NCI-H2227 (cell line): ENCODE results near the gene STAT3.
A peak's percentile ranks its signal among the peaks of the same experiment; 100 is the strongest.
"Not testable (repeated sequence)": the region's sequence is repeated elsewhere in the genome, so short reads cannot be mapped to it uniquely, and the experiment has no call there.

Experiments used
- DNase-seq: peaks from one replicate; lab custom pipeline; 2025; ENCODE audit not compliant: unreplicated experiment; lab: John Stamatoyannopoulos, UW

The STAT3 gene

GRCh38 chr17:42388381-42389134 is at the start of gene STAT3:
STAT3 (minus strand) TSS chr17:42388442; CDS start chr17:42348516, 39,926 bp downstream.
- DNase-seq = peak; percentile 100

DNA sequence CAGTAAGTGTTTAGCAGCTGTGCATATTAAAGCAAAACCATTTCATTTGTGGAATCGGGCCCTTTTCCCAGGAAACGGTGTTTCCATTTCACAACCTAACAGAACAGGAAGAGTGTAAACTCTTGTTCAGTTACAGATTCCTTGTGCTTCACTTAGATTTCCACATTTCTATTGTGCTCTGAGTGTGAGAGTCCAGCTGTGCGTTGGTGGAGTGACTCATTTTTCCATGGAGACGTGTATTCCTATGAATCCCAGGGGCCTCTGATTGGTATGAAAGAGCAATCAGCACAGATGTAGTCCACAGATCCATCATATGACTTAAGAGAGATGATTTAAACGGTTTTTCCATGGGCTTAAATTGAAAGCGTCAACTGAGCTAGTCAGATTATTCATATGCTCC is 48.1 kb upstream of the STAT3 start:
- no peak for DNase-seq

- no peak for DNase-seq
Measured at GRCh38 chr17:42431758-42432161, 43.5 kb upstream of the STAT3 start.

DNA sequence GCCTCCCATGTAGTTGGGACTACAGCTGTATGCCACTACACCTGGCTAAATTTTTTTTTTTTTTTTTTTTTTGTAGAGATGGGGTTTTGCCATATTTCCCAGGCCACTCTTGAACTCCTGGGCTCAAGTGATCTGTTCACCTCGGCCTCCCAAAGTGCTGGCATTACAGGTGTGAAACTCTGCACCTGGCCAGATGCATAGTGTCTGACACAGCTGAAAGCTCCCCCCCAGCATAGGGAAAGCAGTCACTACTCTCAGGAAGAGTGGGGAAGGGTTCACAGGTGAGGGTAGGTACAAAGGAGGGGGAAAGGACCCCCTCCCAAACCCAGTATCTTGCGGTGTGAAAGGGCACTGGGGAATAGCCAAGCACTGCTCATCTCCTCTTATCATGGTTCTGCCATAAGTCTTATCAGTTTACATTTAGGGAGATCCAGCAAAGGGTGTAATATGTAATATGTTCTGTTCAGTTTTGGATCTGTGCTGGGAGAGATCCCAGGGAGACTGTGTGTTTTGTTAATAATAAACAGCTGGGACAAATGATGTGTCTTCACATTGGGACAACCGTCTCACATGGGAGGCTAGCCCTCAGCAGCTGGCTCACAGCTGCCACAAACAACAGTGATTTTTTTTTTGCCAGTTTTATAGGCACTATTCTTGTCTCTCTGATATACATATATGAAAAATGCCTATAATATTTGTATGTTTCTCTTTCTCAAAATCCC is 41.6 kb upstream of the STAT3 start:
- no peak for DNase-seq

GRCh38 chr17:42428141-42428944 is 40.1 kb upstream of the STAT3 start:
- DNase-seq = peak; percentile 74

GRCh38 chr17:42424991-42425610 is 36.9 kb upstream of the STAT3 start:
- DNase-seq = no peak

DNA sequence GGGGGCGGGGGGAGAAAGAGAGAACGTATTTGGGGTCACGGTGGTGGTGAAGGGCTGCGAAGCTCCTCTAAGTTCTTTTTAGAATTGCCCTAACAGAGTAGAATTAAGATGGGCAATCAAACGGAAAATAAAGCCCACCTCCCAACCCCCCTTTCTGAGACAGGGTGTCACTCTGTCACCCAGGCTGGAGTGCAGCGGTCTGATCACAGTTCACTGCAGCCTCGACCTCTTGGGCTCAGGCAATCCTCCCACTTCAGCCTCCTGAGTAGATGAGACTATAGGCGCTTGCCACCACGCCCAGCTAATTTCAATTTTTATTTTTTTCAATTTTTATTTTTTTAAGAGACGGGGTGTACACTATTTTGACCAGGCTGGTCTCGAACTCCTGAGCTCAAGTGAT is 35.5 kb upstream of the STAT3 start:
- DNase-seq = no peak

- DNase-seq = peak; percentile 70
Measured at GRCh38 chr17:42422958-42423712, 34.9 kb upstream of the STAT3 start, which contains the start of gene CAVIN1. CAVIN1 (minus strand) TSS chr17:42423256; CDS start chr17:42423097, 159 bp downstream.

- peak; percentile 44 for DNase-seq
Measured at GRCh38 chr17:42422412-42422957, 34.2 kb upstream of the STAT3 start.

DNA sequence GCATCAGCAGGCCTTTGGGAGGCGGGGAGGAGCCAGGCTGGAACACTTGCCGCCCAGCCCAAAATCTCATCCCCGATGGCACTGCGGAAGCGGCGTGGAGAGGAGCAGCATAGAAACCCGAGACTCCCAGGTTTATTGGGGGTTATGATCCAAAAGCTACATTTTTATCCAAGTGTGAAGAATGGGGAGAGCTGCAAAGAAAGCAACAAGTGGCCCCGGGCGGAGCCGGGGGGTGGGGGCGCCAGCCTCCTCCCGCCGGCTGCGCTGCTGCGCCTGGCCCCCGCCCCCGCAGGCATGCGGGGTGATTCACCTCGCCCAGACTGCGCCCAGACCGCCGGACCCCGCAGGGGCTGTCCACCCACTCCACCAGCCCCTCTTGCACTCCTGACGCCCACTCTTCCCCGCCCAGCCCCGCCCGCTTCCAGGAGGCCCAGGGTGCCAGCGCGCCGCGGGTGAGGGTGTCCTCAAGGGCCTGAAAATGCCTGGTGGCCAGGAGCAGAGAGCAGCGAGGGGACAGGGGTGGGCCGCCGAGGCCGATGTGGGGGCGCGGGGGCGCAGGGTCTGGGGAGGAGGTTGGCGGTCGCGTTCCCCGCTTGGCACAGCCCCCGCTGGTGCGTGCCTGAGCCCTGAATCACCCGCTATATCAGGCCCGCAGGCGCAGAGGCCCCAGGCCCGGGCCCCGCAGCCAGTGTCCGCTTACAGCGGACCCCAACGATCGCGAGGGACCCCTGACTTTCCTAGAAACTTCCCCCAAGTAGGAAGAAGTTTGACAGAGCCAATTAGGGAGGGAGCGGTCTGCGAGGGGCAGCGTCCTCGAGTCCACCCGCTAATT is 33.5 kb upstream of the STAT3 start:
- no peak for DNase-seq

DNA sequence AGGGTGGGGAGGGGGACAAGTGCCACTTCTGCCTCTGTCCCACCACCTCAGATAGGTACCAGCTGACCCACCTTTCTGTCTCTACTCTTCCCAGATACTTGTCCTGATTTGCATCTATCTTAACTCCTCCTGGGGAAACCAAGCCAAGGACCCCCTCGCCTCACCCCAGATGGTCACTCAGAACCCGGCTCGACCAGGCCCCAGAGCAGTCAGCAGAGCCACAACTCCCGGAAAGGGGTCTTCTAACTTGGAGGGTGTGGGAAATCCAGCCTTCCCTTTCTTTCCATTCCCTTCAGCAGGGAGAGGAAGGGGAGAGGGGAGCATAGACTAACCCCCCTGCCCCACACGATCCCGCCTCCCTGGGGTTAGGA is 32.9 kb upstream of the STAT3 start:
- DNase-seq = no peak

DNA sequence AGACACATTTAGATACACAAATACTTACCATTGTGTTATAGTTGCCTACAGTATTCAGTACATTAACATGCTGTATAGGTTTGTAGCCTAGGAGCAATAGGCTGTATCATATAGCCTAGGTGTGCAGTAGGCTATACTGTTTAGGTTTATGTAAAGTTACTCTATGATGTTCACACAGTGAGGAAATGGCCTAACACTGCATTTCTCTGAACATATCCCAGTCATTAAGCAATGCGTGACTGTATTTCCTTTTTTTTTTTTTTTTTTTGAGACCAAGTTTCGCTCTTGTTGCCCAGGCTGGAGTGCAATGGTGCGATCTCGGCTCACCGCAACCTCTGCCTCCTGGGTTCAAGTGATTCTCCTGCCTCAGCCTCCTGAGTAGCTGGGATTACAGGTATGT is 29.7 kb upstream of the STAT3 start:
- not testable (repeated sequence) for DNase-seq

DNA sequence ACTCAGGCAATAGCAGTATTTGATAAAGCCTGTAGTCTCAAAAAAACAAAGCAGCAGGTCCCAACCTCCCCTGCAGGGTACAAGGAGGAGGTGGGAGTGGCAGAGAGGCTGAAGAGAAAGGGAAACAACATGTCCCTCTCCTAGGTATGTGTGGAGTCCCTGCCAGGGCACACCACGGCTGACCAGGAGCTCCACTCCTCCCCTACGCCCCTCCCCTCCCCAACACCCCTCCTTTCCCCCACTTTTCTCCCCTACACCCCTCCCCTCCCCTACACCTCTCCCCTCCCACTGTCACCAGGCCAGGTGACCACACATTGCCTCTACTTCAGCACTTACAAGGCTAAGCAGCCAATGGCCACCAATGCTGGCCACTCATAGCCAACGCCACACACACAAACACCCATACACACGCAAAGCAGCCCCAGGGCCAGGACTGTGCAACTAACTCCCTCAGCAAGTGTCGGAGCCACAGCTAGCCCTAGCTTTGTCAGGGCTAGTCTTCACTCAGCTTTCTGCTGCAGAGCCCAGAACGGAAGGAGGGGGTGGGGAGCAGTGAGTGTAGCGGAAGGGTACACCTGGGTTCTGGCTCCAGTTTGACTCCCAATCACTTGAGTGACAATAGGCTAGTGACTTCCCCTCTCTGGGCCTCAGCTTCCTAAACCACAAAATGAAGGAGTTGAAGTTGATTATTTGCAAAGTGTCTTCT is 26.6 kb upstream of the STAT3 start:
- no peak for DNase-seq

- DNase-seq = no peak
Measured at GRCh38 chr17:42413464-42414040, 25.3 kb upstream of the STAT3 start.

DNA sequence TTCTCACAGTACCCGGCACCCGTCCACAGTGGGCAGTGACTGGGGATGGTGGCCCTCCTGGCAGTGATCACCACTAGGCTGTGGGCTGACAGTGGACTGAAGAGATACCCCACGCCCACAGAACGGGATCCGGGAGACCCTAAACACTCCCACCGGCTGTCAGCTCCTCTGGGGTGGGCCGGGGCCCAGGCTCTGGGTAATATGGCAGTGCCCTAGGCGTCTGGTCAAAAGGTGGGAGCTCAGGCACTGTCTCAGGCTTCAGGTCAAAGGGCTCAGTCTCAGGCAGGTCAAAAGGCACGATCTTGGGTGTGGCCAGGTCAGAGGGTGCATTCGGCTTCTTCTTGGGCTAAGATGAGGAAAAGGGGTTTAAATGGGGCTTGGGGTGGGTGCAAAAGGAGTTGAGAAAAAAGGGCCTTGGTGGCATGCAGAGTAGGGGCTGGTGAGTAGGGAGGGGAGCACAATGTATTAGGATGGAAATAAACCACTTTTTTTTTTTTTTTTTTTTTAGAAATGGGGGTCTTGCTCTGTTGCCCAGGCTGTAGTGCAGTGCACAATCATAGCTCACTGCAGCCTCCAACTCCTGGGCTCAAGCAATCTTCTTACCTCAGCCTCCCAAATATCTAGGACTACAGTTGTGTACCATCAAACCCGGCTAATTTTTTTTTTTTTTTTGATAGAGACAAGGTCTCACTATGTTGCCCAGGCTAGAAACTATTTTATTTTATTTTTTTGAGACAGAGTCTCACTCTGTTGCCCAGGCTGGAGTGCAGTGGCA is 23.9 kb upstream of the STAT3 start:
- DNase-seq = no peak

DNA sequence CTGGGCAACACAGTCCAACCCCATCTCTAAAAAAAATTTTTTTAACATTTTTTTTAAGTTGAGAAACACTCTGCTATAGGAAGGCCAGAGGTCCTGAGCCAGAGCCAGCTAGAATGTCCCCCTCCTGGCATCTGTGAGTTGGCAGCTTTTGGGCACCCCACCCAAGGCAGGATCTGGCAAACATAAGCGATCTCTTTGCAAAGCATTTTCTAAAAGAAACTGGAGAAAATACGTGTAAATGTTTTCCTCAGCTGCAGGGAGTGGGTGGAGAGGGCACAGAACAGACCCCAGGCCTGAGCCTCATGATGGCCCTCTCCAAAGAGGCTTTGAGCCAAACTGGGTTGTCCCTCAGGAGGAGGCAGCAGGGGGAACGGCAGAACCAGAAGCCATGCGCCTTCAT is 23.1 kb upstream of the STAT3 start:
- no peak for DNase-seq

GRCh38 chr17:42410319-42410685 is 22.1 kb upstream of the STAT3 start:
- DNase-seq = no peak
